Measurements from ENCODE around the gene CFAP77.
"Not testable (repeated sequence)": the region's sequence is repeated elsewhere in the genome, so short reads cannot be mapped to it uniquely, and the experiment has no call there.

CFAP77 gene

GRCh38 chr9:132547052-132547431, 137.0 kb downstream of the CFAP77 start:
- DNase-seq (ENCODE audit: low read depth, low spot score): no peak

GRCh38 chr9:132547436-132547835, 137.4 kb downstream of the CFAP77 start:
- DNase-seq (ENCODE audit: low read depth, low spot score): no peak

- DNase-seq (ENCODE audit: low read depth, low spot score): no peak
Observed at GRCh38 chr9:132547976-132548730, 138.1 kb downstream of the CFAP77 start.

- DNase-seq (ENCODE audit: low read depth, low spot score): no peak
Observed at GRCh38 chr9:132548751-132549640, 139.0 kb downstream of the CFAP77 start.

DNA sequence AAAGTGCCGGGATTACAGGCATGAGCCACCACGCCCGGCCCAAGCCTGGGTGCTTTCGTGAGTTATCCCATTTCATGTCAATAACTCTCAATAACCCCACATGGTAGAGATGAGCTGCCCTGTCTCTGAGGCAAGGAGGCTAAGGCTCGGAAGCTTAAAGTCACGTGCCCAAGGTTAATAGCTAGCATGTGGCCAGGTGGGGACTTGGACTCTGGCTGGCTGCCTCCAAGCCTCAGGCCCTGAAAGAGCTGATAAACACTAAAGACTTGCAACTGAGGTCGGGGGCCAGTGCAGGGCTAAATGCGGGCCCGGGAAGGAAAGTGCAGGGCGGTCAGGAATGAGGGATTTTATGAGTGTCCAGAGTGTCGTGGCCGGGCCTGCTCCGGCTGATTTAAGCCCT, 141.5 kb downstream of the CFAP77 start:
- no peak for DNase-seq (ENCODE audit: low read depth, low spot score)

DNA sequence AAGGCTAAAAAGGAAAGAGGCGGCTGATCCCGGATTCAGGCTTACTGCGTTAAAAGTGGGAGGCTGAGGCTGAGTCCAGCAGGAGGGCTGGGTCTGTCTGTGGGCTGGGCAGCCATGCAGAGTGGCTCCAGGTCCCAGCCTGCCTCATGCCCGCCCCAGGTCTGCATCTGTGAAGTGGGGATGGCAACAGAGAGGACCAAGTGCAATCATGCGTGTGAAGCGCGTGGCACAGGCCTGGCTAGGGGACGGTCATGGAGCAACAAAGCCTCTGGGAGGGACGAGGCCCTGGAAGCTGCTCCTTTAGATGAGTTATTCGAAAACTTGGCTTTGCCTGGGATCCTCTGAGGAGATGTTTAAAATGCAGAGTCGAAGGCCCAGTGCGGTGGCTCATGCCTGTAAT, 142.0 kb downstream of the CFAP77 start:
- DNase-seq (ENCODE audit: low read depth, low spot score): no peak

GRCh38 chr9:132554755-132555154, 144.7 kb downstream of the CFAP77 start:
- DNase-seq (ENCODE audit: low read depth, low spot score): no peak

DNA sequence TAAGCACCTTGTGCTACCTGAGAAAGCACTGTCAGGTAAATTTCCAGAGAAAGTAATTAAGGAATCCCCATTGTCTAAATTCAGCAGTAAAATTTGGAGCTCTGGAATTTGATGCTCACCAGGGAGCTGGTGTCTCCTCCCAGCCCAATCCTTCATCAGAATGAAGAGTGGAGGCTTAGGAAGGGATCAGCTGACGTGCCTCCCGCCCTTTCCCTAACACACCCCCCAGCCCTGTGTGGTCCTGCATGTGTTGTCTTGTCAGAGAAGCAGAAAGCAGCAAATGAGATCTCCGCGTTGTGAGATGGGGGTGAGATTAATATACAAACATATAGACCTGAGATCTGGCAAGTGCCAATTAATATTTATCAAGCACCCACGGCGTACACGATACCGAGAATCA, 145.5 kb downstream of the CFAP77 start:
- DNase-seq (ENCODE audit: low read depth, low spot score): no peak

GRCh38 chr9:132556235-132556634, 146.2 kb downstream of the CFAP77 start:
- no peak for DNase-seq (ENCODE audit: low read depth, low spot score)

DNA sequence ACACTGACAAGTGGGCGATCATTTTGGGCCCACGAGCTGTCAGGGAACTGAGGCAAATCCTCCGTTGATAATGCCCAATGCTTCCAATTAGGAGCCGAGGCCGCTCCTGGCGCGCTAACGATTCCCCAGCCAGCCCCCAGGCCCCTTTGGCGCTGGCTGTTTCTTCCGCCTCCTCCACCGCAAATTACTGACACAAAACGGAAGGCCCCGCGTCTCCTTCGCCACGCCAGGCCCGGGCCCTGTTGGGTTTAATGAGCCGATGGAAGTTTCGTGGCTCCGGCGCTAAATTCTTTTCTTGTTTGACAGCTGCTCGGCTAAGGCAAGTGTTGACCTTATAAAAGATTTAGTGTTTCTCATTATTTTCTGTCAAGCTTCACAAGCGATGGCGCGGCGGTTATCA, 146.7 kb downstream of the CFAP77 start:
- DNase-seq (ENCODE audit: low read depth, low spot score): no peak

GRCh38 chr9:132557159-132557558, 147.1 kb downstream of the CFAP77 start:
- DNase-seq (ENCODE audit: low read depth, low spot score): no peak

GRCh38 chr9:132559711-132560110, 149.7 kb downstream of the CFAP77 start:
- no peak for DNase-seq (ENCODE audit: low read depth, low spot score)

DNA sequence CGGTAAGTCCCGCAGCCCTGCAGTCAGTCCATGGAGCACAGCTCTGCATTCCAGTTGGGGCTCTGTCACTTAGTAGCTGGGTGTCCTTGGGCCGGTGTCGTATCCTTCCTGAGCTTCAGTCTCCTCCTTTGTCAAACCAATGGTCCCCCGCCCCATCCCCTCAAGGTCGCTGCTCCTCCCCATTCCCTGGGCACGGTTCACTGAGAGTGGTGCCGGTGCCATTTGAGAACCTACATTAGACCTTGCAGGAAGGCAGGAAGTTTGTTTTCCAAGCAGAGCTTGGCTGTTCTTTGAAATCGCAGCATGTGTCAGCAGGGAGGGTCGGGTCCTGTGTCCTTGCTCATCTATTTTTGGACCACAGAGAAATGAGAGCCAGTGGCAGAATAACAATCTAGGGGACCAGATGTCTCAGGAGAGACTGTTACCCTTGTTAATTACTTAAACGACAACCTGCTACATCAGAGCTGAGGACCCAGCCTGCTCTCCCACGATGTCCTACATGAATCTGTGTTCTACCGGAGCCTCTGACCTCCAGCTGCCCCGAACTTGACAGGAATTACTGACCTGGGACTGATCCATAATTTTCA, 150.7 kb downstream of the CFAP77 start:
- DNase-seq (ENCODE audit: low read depth, low spot score): no peak

- no peak for DNase-seq (ENCODE audit: low read depth, low spot score)
Observed at GRCh38 chr9:132562306-132562573, 152.2 kb downstream of the CFAP77 start.

DNA sequence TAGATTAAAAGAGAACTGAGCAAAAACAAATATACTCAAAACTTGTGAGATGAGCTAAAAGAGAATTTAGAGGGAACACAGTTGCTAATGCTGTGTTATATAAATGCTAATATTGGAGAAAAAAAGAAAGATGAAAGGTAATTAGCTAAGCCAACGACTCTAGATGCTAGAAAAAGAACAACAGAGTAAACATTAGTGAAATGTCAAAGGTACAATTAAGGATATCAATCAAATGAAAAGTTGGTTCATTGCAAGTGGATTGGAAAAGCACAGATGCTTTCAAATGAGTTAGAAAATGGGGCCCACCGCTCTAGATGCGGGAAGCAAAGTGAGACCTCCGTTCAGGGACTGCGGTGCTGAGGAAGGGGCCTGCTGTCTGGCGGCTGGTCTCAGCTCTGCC, 154.5 kb downstream of the CFAP77 start:
- no peak for DNase-seq (ENCODE audit: low read depth, low spot score)

DNA sequence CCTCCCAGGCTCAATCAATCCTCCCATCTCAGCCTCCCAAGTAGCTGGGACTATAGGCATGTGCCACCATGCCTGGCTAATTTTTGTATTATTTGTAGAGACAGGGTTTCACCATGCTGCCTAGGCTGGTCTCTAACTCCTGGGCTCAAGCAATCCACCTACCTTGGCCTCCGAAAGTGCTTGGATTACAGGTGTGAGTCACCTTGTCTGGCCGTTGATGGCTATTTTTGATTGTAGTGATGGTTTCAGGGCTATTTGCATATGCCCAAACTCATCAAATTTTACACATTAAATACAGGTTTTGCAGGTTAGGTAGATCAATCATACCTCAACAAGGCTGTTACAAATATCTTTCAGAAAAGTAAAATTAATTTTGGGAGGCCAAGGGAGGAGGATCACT, 158.8 kb downstream of the CFAP77 start:
- not testable (repeated sequence) for DNase-seq (ENCODE audit: low read depth, low spot score)

GRCh38 chr9:132571806-132572600, 162.0 kb downstream of the CFAP77 start:
- DNase-seq (ENCODE audit: low read depth, low spot score): no peak

- no peak for DNase-seq (ENCODE audit: low read depth, low spot score)
Observed at GRCh38 chr9:132572921-132573320, 162.9 kb downstream of the CFAP77 start.

DNA sequence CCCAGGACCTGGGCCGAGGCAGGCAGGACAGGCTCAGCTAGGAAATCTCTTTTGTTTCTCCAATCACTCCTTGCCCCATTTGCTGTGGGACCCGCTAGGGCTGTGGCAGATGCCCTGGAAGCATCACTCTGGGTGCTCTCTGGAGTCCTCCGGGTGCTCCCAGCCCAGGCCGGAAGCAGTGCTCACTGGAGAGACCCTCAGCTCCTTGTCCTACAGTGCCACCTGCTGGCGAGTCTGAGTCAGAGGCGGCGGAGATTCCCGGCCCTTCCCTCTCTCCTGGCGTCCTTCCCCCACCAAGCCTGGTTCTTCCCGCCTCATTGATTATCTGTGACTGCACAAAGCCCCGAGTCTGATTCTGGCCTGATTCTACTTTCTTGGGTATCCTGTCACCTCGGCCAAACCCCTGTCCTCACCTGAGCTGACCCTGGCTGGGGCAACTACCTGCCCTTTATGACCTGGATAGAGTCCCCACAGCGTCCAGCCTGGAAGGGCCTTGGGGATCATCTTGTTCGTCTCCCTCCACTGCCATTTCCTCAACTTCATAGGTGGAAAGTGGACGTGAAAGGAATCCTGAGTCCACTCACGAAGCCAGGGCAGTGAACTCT, 165.1 kb downstream of the CFAP77 start:
- DNase-seq (ENCODE audit: low read depth, low spot score): no peak

- no peak for DNase-seq (ENCODE audit: low read depth, low spot score)
Observed at GRCh38 chr9:132575811-132576210, 165.8 kb downstream of the CFAP77 start.

GRCh38 chr9:132577119-132577518, 167.1 kb downstream of the CFAP77 start:
- DNase-seq (ENCODE audit: low read depth, low spot score): no peak

All from activated naive CD8-positive, alpha-beta T cell treated with anti-CD3 and anti-CD28 coated beads, Interleukin-2, amount 50 U/mL, for 16 hours (primary cell).